ENCODE data around the gene ADH4. TPM values are rescaled to one million over a fixed set of nuclear protein-coding genes. Genes with fewer than 3 reads are reported as not detected.

The ADH4 gene
- total and polyA plus RNA-seq, 2 of the 4 experiments (the other 2 are of a cell fraction), result not detected

DNA sequence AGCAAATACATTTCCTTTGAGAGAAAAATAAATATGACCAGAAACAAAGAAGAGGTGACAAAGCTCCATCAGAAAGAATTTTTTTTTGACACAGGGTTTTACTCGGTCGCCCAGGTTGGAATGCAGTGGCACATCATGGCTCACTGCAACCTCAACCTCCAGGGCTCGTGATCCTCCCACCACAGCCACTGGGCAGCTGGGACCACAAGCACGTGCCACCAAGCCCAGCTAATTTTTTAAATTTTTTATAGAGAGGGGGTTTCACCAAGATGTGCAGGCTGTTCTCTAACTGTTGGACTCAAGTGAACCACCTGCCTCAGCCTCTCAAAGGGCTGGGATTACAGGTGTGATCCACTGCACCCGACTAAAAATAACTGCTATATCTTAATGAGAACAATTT is 65.8 kb downstream of the ADH4 start:
- Histone ChIP-seq H2AK5ac (ENCODE audit: low read depth, low read length) (no peak overlapping the region), H3K9me1 (ENCODE audit: insufficient read depth, low read length) (no peaks in the 10 kb centered on the region), H2AK9ac (replicated peaks; ENCODE audit: low read depth, low read length, poor library complexity) (no peak overlapping the region), H2BK15ac (ENCODE audit: low read depth, low read length) (no peak overlapping the region), H3K14ac (replicated peaks; ENCODE audit: low read depth, low read length) (no peak overlapping the region), H2BK20ac (ENCODE audit: low read depth, low read length) (no peak overlapping the region), H2BK5ac (ENCODE audit: low read depth, low read length, poor library complexity, severe bottlenecking) (no peak overlapping the region), H3K9me3 (ENCODE audit: control insufficient read depth, insufficient read depth, low read length) (no peaks in the 10 kb centered on the region), H3K27ac (ENCODE audit: insufficient read depth, low read length) (no peak overlapping the region), H3K4ac (ENCODE audit: low read depth, low read length) (no peak overlapping the region), H4K91ac (ENCODE audit: insufficient read depth, low read depth, low read length) (no peak overlapping the region), H3K79me1 (ENCODE audit: low read depth in 1 of 2, low read length in 2 of 2) (peaks cover 17 to 43% of the 10 kb centered on the region in 2 experiments), H3K18ac (ENCODE audit: low read depth, low read length) (no peak overlapping the region), H4K5ac (ENCODE audit: low read depth, low read length) (no peak overlapping the region), H3K23ac (ENCODE audit: low read depth, low read length) (no peak overlapping the region), H4K8ac (ENCODE audit: low read depth in 2 of 2, low read length in 2 of 2) (no peak overlapping the region), H4K20me1 (ENCODE audit: insufficient read depth, low read length) (peaks cover 7% of the 10 kb centered on the region; the same call in 1 of the 2 replicates), H3K9ac (ENCODE audit: low read depth, low read length) (no peak overlapping the region), H2BK120ac (ENCODE audit: low read depth, low read length) (no peak overlapping the region), H3K4me2 (ENCODE audit: low read depth, low read length) (no peak overlapping the region), H3K4me1 (ENCODE audit: control insufficient read depth, insufficient read depth, low read length) (no peaks in the 10 kb centered on the region; the same call in 1 of the 2 replicates), H3K56ac (ENCODE audit: extremely low read depth, insufficient read depth, low read length) (no peak overlapping the region), H2AFZ (replicated peaks; ENCODE audit: low read length, poor library complexity) (no peak overlapping the region), H3K27me3 (ENCODE audit: control insufficient read depth, insufficient read depth, low read length) (no peaks in the 10 kb centered on the region), H3K4me3 (ENCODE audit: insufficient read depth, low read depth, low read length) (no peak overlapping the region), H3K36me3 (ENCODE audit: control insufficient read depth, insufficient read depth, low read length) (peaks cover 53% of the 10 kb centered on the region)
- WGBS, 2 experiments (ENCODE audit: extremely low coverage in 2 of 2, insufficient read length in 1 of 2), result no CpG with 5 or more reads among the region's 5 CpGs
- dilution Hi-C loops (cut with HindIII; ENCODE audit: low sequenced_read_pairs, unreplicated experiment) (no loop called here), intact Hi-C loops (cut with micrococcal nuclease) (no loop called here), in situ Hi-C loops (cut with MboI; ENCODE audit: low sequenced_read_pairs) (no loop called here)
- ATAC-seq (ENCODE audit: low read depth), result no peak
- ChIA-PET CTCF (no interaction called here), POLR2A (ENCODE audit: unreplicated experiment) (no interaction called here)
- no TSS peak for BruUV-seq (replicated peaks)
- TF ChIP-seq MAFK (IDR thresholded peaks at IDR 0.05; ENCODE audit: low read depth, low read length) (no peak), RCOR1 (IDR thresholded peaks at IDR 0.05; ENCODE audit: insufficient replicate concordance, low read length) (no peak), FOS (IDR thresholded peaks at IDR 0.05; ENCODE audit: low read depth, low read length) (no peak)
- DNase-seq, result no peak

Data from IMR-90 (cell line).